Neural progenitor cell (in vitro differentiated cells): Measurements from ENCODE around the gene MTHFSD. TPM values are rescaled to one million over a fixed set of nuclear protein-coding genes. Genes with fewer than 3 reads are reported as not detected.

Experiments used
- DNase-seq: peaks from one replicate; pipeline ENCODE4 v3.0.0-alpha.2; 2016; ENCODE audit warnings: low spot score
- H2AFZ ChIP-seq: fragments of 200-600 bp; sonication (generic); replicated peaks from 2 replicates; pipeline ENCODE4 v1.6.1; 2016; ENCODE audit warnings: antibody characterized with exemption
- H3F3A ChIP-seq: fragments of 200-600 bp; sonication (generic); 2 replicates; pipeline ENCODE4 v1.6.1; 2016; ENCODE audit warnings: antibody characterized with exemption, low read depth
- H3K27ac ChIP-seq: fragments of 200-600 bp; sonication (generic); 2 replicates; pipeline ENCODE4 v1.5.1; 2016; ENCODE audit warnings: mild to moderate bottlenecking
- H3K27me3 ChIP-seq: fragments of 200-600 bp; sonication (generic); 2 replicates; pipeline ENCODE4 v1.6.1; 2016; ENCODE audit warnings: mild to moderate bottlenecking, moderate library complexity
- H3K36me3 ChIP-seq: fragments of 200-600 bp; sonication (generic); 2 replicates; pipeline ENCODE4 v1.5.1; 2016
- H3K4me1 ChIP-seq: fragments of 200-600 bp; sonication (generic); 2 replicates; pipeline ENCODE4 v1.6.1; 2016; ENCODE audit warnings: mixed run types
- H3K4me2 ChIP-seq: fragments of 200-600 bp; sonication (generic); 2 replicates; pipeline ENCODE4 v1.6.1; 2016
- H3K4me3 ChIP-seq: fragments of 200-600 bp; sonication (generic); 2 replicates; pipeline ENCODE4 v1.5.1; 2016
- H3K79me2 ChIP-seq: fragments of 200-600 bp; sonication (generic); 2 replicates; pipeline ENCODE4 v1.6.1; 2016; ENCODE audit warnings: low read depth
- H3K9ac ChIP-seq: fragments of 200-600 bp; sonication (generic); 2 replicates; pipeline ENCODE4 v1.6.1; 2016
- H3K9me3 ChIP-seq: fragments of 200-600 bp; sonication (generic); 2 replicates; pipeline ENCODE4 v1.5.1; 2016; ENCODE audit warnings: low read depth
- H4K20me1 ChIP-seq: fragments of 200-600 bp; sonication (generic); 2 replicates; pipeline ENCODE4 v1.6.1; 2016; ENCODE audit warnings: low read depth
- H3K27ac Mint-ChIP-seq: 3 replicates; pipeline ENCODE4 v1.8.0; 2021; ENCODE audit warnings: mixed read lengths
- H3K27me3 Mint-ChIP-seq: 2 replicates; pipeline ENCODE4 v1.8.0; 2022; ENCODE audit warnings: low read depth, mild to moderate bottlenecking, inconsistent platforms, moderate library complexity, mixed read lengths; ENCODE audit not compliant: insufficient read depth
- H3K36me3 Mint-ChIP-seq: 3 replicates; pipeline ENCODE4 v1.8.0; 2021; ENCODE audit warnings: mixed read lengths
- H3K4me1 Mint-ChIP-seq: 3 replicates; pipeline ENCODE4 v1.8.0; 2021; ENCODE audit warnings: mixed read lengths
- H3K4me3 Mint-ChIP-seq: 3 replicates; pipeline ENCODE4 v1.8.0; 2021; ENCODE audit warnings: mild to moderate bottlenecking, moderate library complexity, mixed read lengths
- H3K9me3 Mint-ChIP-seq: 3 replicates; pipeline ENCODE4 v1.8.0; 2020; ENCODE audit warnings: mixed read lengths
- EZH2 ChIP-seq: fragments of 200-600 bp; sonication (generic); IDR thresholded peaks from 2 replicates; pipeline ENCODE4 v1.6.1; 2017; ENCODE audit warnings: antibody characterized with exemption, mild to moderate bottlenecking, moderate library complexity
- EZH2phosphoT487 ChIP-seq: fragments of 200-600 bp; sonication (generic); IDR thresholded peaks from 2 replicates; pipeline ENCODE4 v1.6.1; 2017; ENCODE audit warnings: antibody characterized with exemption
- total RNA-seq: library from RNA; depleted of rRNA; stranded (reverse); fragments of >200 nt; gene quantifications from 2 replicates; pipeline ENCODE4 v1.2.3, GENCODE V29; 2015; ENCODE audit warnings: low replicate concordance
- TF ChIP-seq, protein P1 (sequence below): fragments of 200-600 bp; sonication (generic); IDR thresholded peaks from 2 replicates; pipeline ENCODE4 v1.5.1; 2017; ENCODE audit warnings: antibody characterized with exemption, mild to moderate bottlenecking

MTHFSD gene
- total RNA-seq, 1 donor from 2014 or later = 17.4 TPM

DNA sequence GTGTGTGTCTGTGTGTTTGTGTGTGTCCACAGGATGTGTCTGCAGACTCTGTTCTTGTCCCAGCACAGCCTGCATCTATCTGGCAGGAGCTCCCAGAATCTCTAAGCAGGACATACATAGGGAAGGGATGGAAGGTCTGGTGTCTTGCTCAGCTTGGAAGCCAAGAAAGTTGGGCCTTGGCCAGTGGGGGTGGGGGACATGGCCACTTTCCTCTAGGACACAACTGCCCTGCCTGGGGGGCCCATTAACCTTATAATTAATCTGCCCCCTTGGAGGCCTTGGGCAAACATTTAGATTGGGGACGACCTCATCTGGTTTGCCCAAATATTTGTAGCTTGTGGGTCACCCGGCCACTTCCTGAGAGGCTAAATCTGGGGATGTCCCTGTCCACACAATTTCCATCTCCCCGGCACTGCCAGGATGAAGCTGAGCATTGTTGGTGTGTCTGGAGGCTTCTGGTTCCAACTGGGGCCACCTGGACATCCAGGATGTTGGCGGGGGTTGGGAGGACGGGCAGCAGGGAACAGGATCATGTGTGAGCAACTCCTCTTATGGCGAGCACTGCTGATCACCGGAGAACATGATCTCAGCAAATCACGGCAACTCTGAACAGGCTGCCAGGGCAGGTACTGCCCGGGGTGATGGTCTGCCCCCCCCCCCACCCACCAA lies 61.9 kb downstream of the MTHFSD start:
- no peaks in the 10 kb centered on the region for H3K9me3 Mint-ChIP-seq
- Histone ChIP-seq H3K4me1 (peaks cover 46% of the 10 kb centered on the region), H3K4me2 (no peak overlapping the region), H2AFZ (no peak overlapping the region), H3K27me3 (peaks cover 100% of the 10 kb centered on the region), H3K9me3 (no peaks in the 10 kb centered on the region), H4K20me1 (peaks cover 69% of the 10 kb centered on the region), H3K9ac (no peak overlapping the region), H3K36me3 (no peaks in the 10 kb centered on the region), H3K27ac (no peak overlapping the region), H3K79me2 (no peaks in the 10 kb centered on the region), H3F3A (peaks cover 39% of the 10 kb centered on the region), H3K4me3 (no peak overlapping the region)
- H3K4me3 Mint-ChIP-seq = no peak overlapping the region
- peaks cover 92% of the 10 kb centered on the region for H3K27me3 Mint-ChIP-seq
- DNase-seq = no peak
- H3K27ac Mint-ChIP-seq = no peak overlapping the region
- peaks cover 19% of the 10 kb centered on the region for H3K4me1 Mint-ChIP-seq
- H3K36me3 Mint-ChIP-seq = no peaks in the 10 kb centered on the region
- TF ChIP-seq EZH2phosphoT487 = no peak
- TF ChIP-seq, protein P1, sequence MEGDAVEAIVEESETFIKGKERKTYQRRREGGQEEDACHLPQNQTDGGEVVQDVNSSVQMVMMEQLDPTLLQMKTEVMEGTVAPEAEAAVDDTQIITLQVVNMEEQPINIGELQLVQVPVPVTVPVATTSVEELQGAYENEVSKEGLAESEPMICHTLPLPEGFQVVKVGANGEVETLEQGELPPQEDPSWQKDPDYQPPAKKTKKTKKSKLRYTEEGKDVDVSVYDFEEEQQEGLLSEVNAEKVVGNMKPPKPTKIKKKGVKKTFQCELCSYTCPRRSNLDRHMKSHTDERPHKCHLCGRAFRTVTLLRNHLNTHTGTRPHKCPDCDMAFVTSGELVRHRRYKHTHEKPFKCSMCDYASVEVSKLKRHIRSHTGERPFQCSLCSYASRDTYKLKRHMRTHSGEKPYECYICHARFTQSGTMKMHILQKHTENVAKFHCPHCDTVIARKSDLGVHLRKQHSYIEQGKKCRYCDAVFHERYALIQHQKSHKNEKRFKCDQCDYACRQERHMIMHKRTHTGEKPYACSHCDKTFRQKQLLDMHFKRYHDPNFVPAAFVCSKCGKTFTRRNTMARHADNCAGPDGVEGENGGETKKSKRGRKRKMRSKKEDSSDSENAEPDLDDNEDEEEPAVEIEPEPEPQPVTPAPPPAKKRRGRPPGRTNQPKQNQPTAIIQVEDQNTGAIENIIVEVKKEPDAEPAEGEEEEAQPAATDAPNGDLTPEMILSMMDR = no peak
- no peak for TF ChIP-seq EZH2

DNA sequence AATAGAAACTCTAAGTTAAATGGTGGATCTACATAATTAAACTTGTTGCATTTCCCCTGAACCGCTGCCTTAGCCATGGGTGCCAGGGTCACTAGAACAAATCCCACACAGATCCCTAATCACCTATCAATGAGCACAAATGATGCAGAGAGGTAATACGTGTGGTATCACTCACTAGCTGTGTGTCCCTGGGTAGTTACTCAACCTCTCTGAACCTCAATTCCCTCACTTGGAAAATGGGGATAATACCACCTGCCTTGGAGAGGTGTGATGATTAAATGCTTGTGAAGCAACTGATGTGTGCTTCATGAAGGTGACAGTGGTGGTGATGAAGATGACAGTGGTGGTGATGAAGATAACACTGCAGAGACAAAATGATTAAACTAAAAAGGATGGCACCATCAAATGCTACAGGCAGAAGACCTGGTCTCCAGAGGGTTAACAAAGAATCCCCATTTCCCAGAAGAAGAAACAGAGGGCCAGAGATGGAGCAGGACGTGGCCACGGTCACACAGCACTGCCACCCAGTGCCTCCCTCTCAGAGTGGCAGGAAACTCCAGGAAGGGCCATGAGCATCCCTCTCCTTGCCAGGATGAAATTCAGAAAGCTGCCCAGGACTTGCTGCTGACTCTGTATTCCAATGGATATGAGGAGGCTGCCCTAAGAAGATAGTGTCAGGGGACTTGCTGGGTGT lies 62.6 kb downstream of the MTHFSD start:
- Histone ChIP-seq H3K36me3 (no peaks in the 10 kb centered on the region), H3K9me3 (no peaks in the 10 kb centered on the region), H4K20me1 (peaks cover 62% of the 10 kb centered on the region), H3K4me3 (no peak overlapping the region), H2AFZ (no peak overlapping the region), H3K79me2 (no peaks in the 10 kb centered on the region), H3K27ac (no peak overlapping the region), H3K4me2 (no peak overlapping the region), H3K4me1 (peaks cover 45% of the 10 kb centered on the region), H3K27me3 (peaks cover 100% of the 10 kb centered on the region), H3K9ac (no peak overlapping the region), H3F3A (peaks cover 35% of the 10 kb centered on the region)
- Mint-ChIP-seq H3K27ac (no peak overlapping the region), H3K27me3 (peaks cover 90% of the 10 kb centered on the region), H3K4me3 (no peak overlapping the region), H3K4me1 (peaks cover 18% of the 10 kb centered on the region), H3K36me3 (no peaks in the 10 kb centered on the region), H3K9me3 (no peaks in the 10 kb centered on the region)
- DNase-seq = no peak
- TF ChIP-seq EZH2phosphoT487 (no peak), EZH2 (no peak)
- TF ChIP-seq, protein P1 = no peak

DNA sequence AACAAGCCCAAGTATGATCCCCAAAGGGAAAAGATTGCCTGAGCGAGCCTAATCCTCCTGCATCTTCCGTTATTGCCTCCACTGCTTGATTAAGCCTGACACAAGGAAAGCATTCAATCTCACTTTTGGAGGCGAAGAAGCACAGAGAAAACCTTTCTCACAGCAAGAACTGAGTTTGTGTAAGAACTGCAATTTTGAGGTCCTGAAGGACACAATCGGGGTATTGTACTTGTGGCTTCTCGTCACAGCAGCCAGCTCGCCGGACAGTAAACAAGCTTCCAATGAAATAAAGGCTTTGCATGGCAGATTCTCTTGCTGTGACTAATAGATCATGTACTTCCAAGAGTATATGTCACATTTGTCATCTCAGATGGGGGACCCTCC lies 63.4 kb downstream of the MTHFSD start:
- Histone ChIP-seq H3K4me2 (no peak overlapping the region), H3K27ac (no peak overlapping the region), H3K9ac (no peak overlapping the region), H4K20me1 (peaks cover 54% of the 10 kb centered on the region), H3K4me3 (no peak overlapping the region), H2AFZ (no peak overlapping the region), H3K27me3 (peaks cover 100% of the 10 kb centered on the region), H3K4me1 (peaks cover 37% of the 10 kb centered on the region), H3K36me3 (no peaks in the 10 kb centered on the region), H3K79me2 (no peaks in the 10 kb centered on the region), H3F3A (peaks cover 27% of the 10 kb centered on the region), H3K9me3 (no peaks in the 10 kb centered on the region)
- TF ChIP-seq EZH2 (no peak), EZH2phosphoT487 (no peak)
- TF ChIP-seq, protein P1 = no peak
- Mint-ChIP-seq H3K4me3 (no peak overlapping the region), H3K9me3 (no peaks in the 10 kb centered on the region), H3K27me3 (peaks cover 83% of the 10 kb centered on the region), H3K4me1 (peaks cover 18% of the 10 kb centered on the region), H3K36me3 (no peaks in the 10 kb centered on the region), H3K27ac (no peak overlapping the region)
- no peak for DNase-seq
